ENCODE data around the gene FBXW5. TPM values are rescaled to one million over a fixed set of nuclear protein-coding genes. Genes with fewer than 3 reads are reported as not detected.

The FBXW5 gene
- total RNA-seq, 1 experiment from 2014 or later = 66.8 TPM

- CTCF ChIA-PET = interaction anchor here (0.6 kb wide), 1 partner anchor 601 kb away, joined by 3 read pairs; no protein-coding TSS in a partner anchor
- H3K9me3 ChIP-seq = no peaks in the 10 kb centered on the region
- POLR2A ChIA-PET = no interaction called here
- Mint-ChIP-seq H3K9me3 (ENCODE audit: unreplicated experiment) (no peaks in the 10 kb centered on the region), H3K27ac (ENCODE audit: unreplicated experiment) (no peak overlapping the region), H3K4me1 (ENCODE audit: low read depth, unreplicated experiment) (no peaks in the 10 kb centered on the region), H3K36me3 (ENCODE audit: insufficient read depth, unreplicated experiment) (no peaks in the 10 kb centered on the region), H3K4me3 (ENCODE audit: unreplicated experiment) (no peak overlapping the region), H3K27me3 (ENCODE audit: insufficient read depth, unreplicated experiment) (no peaks in the 10 kb centered on the region)
- H3K36me3 ChIP-seq (ENCODE audit: control insufficient read depth, insufficient read depth, low read length) = no peaks in the 10 kb centered on the region
- no peak for TF ChIP-seq CTCF (IDR thresholded peaks at IDR 0.05; ENCODE audit: insufficient read depth in 1 of 2, low read depth in 1 of 2, low read length in 1 of 2, severe bottlenecking in 1 of 2, unreplicated experiment in 1 of 2)
- H3K4me3 ChIP-seq (ENCODE audit: low read depth, low read length) = no peak overlapping the region
- H3K4me1 ChIP-seq = no peaks in the 10 kb centered on the region
- intact Hi-C loops (cut with micrococcal nuclease; ENCODE audit: unreplicated experiment) = no loop called here
- H3K27me3 ChIP-seq (replicated peaks; ENCODE audit: control insufficient read depth, insufficient read depth, low read length) = no peaks in the 10 kb centered on the region
- DNase-seq = no peak
- BruUV-seq (replicated peaks) = no TSS peak
Observed at GRCh38 chr9:136981588-136982231, 37.2 kb upstream of the FBXW5 start.

- H3K9me3 ChIP-seq = no peaks in the 10 kb centered on the region
- no peak overlapping the region for H3K4me3 ChIP-seq (ENCODE audit: low read depth, low read length)
- Mint-ChIP-seq H3K4me3 (ENCODE audit: unreplicated experiment) (no peak overlapping the region), H3K27me3 (ENCODE audit: insufficient read depth, unreplicated experiment) (no peaks in the 10 kb centered on the region), H3K4me1 (ENCODE audit: low read depth, unreplicated experiment) (no peaks in the 10 kb centered on the region), H3K36me3 (ENCODE audit: insufficient read depth, unreplicated experiment) (no peaks in the 10 kb centered on the region), H3K9me3 (ENCODE audit: unreplicated experiment) (no peaks in the 10 kb centered on the region), H3K27ac (ENCODE audit: unreplicated experiment) (no peak overlapping the region)
- H3K4me1 ChIP-seq = no peaks in the 10 kb centered on the region
- TF ChIP-seq CTCF (IDR thresholded peaks at IDR 0.05; ENCODE audit: insufficient read depth in 1 of 2, low read depth in 1 of 2, low read length in 1 of 2, severe bottlenecking in 1 of 2, unreplicated experiment in 1 of 2) = no peak
- no TSS peak for BruUV-seq (replicated peaks)
- intact Hi-C loops (cut with micrococcal nuclease; ENCODE audit: unreplicated experiment) = no loop called here
- no peaks in the 10 kb centered on the region for H3K36me3 ChIP-seq (ENCODE audit: control insufficient read depth, insufficient read depth, low read length)
- ChIA-PET CTCF (interaction anchor here (0.6 kb wide), 1 partner anchor 600 kb away, joined by 3 read pairs; no protein-coding TSS in a partner anchor), POLR2A (no interaction called here)
- H3K27me3 ChIP-seq (replicated peaks; ENCODE audit: control insufficient read depth, insufficient read depth, low read length) = no peaks in the 10 kb centered on the region
- no peak for DNase-seq
Observed at GRCh38 chr9:136980669-136981478, 36.3 kb upstream of the FBXW5 start.

GRCh38 chr9:136979769-136980587 is 35.4 kb upstream of the FBXW5 start:
- H3K27me3 ChIP-seq (replicated peaks; ENCODE audit: control insufficient read depth, insufficient read depth, low read length) = no peaks in the 10 kb centered on the region
- no peaks in the 10 kb centered on the region for H3K27me3 Mint-ChIP-seq (ENCODE audit: insufficient read depth, unreplicated experiment)
- no peak overlapping the region for H3K4me3 ChIP-seq (ENCODE audit: low read depth, low read length)
- BruUV-seq (replicated peaks) = no TSS peak
- no peak for TF ChIP-seq CTCF (IDR thresholded peaks at IDR 0.05; ENCODE audit: insufficient read depth in 1 of 2, low read depth in 1 of 2, low read length in 1 of 2, severe bottlenecking in 1 of 2, unreplicated experiment in 1 of 2)
- no peaks in the 10 kb centered on the region for H3K4me1 Mint-ChIP-seq (ENCODE audit: low read depth, unreplicated experiment)
- H3K4me1 ChIP-seq = no peaks in the 10 kb centered on the region
- no peak for DNase-seq
- no peak overlapping the region for H3K4me3 Mint-ChIP-seq (ENCODE audit: unreplicated experiment)
- H3K36me3 Mint-ChIP-seq (ENCODE audit: insufficient read depth, unreplicated experiment) = no peaks in the 10 kb centered on the region
- no peaks in the 10 kb centered on the region for H3K9me3 Mint-ChIP-seq (ENCODE audit: unreplicated experiment)
- H3K36me3 ChIP-seq (ENCODE audit: control insufficient read depth, insufficient read depth, low read length) = no peaks in the 10 kb centered on the region
- no peak overlapping the region for H3K27ac Mint-ChIP-seq (ENCODE audit: unreplicated experiment)
- H3K9me3 ChIP-seq = no peaks in the 10 kb centered on the region
- CTCF ChIA-PET = no interaction called here
- POLR2A ChIA-PET = no interaction called here
- intact Hi-C loops (cut with micrococcal nuclease; ENCODE audit: unreplicated experiment) = no loop called here

Measured in Caco-2 (cell line).